Pancreas (tissue), 10 donors: ENCODE measurements around the gene RLBP1. TPM values are rescaled to one million over a fixed set of nuclear protein-coding genes. Genes with fewer than 3 reads are reported as not detected.

ENCODE experiments used
- ATAC-seq, 4 donors: fragments of 200-7000 bp; cut with Tn5 transposase; one replicate each; pipeline versions ENCODE4 v1.8.0 to v1.9.1; 2020; ENCODE audit warnings: mild to moderate bottlenecking in 4 of 4, moderate library complexity in 4 of 4
- DNase-seq, 6 donors: peaks; one replicate each; pipeline ENCODE4 v3.0.0-alpha.2; 2020
- FAIRE-seq: peaks from 2 replicates; lab custom pipeline; 2012; peaks lifted over from hg19 to GRCh38; lab: Jason Lieb, UNC
- H3K27ac ChIP-seq, 4 donors: fragments of 200-600 bp; sonication (generic); 1 replicate in 3 of 4; 2 replicates in 1 of 4; pipeline versions ENCODE4 v1.5.0 to v1.8.0; 2020
- H3K27me3 ChIP-seq, 4 donors: fragments of 200-600 bp; one replicate each; pipeline ENCODE4 v1.8.0; 2021
- H3K36me3 ChIP-seq, 3 donors: fragments of 200-600 bp; sonication (generic) in 1 of 3; one replicate each; pipeline versions ENCODE4 v1.5.0 to v1.8.0; 2020 to 2021
- H3K4me1 ChIP-seq, 3 donors: fragments of 200-600 bp; one replicate each; pipeline ENCODE4 v1.8.0; 2021
- H3K4me3 ChIP-seq, 4 donors: fragments of 200-600 bp; sonication (generic) in 2 of 4; one replicate each; pipeline versions ENCODE4 v1.5.0 to v1.8.0; 2020 to 2021
- H3K9me3 ChIP-seq, 4 donors: fragments of 200-600 bp; one replicate each; pipeline ENCODE4 v1.8.0; 2021
- CTCF ChIP-seq, 4 donors: fragments of 200-600 bp; sonication (generic) in 3 of 4; IDR thresholded peaks; one replicate each; pipeline versions ENCODE4 v1.5.0 to v1.8.0; 2021; ENCODE audit warnings: antibody characterized with exemption in 4 of 4
- WGBS, 2 donors: extraction: QIAGEN DNeasy Blood & Tissue Kit; methylation state at CpG; one replicate each; pipeline ENCODE4 v1.1.7; 2013; 5-methylcytosine and 5-hydroxymethylcytosine counted together
- intact Hi-C, 3 donors: fragments of 100-400 bp; cut with DNase I; formaldehyde crosslinking; loops; one replicate each; pipeline versions ENCODE4 v1.11.1 to v1.14.2; 2022
- polyA plus RNA-seq, 2 donors: library from polyadenylated mRNA; stranded (reverse); fragments of 200-250 nt; gene quantifications; one replicate each; pipeline ENCODE4 v1.2.3, GENCODE V29; 2013
- total RNA-seq, 6 donors: library from RNA; stranded (reverse); fragmentation: NEBNext Ultra II Directional in 4 of 6; extraction: Animal tissue kit (Norgen Biotek cat#: 25700) in 4 of 6; gene quantifications; one replicate each; pipeline versions ENCODE4 v1.2.1 to v1.2.4, GENCODE V29; 2021 to 2023
- donor health status: healthy with polysubstance abuse.
- donor health status: DM: no; HTN: no; CAD: no; lungs with moderate emphysema.
- donor health status: DM: no; HTN: no; CAD: no.
- donor health status: control.
- donor health status: control.
- donor health status: Bipolar disorder and iron deficiency.
- donor health status: DM: yes; HTN: yes; CAD: no.
- donor health status: DM: no; HTN: no; CAD: no.
- donor health status: DM: no; HTN: no; CAD: no.
- donor health status: DM: yes; HTN: yes; CAD: no.

The RLBP1 gene
- total and polyA plus RNA-seq, 8 donors = 0.19 TPM; not detected in 7

GRCh38 chr15:89174476-89174875 lies 46.9 kb downstream of the RLBP1 start:
- no peaks in the 10 kb centered on the region for H3K27me3 ChIP-seq
- peaks cover 6 to 45% (median 15%) of the 10 kb centered on the region in 3 donors for H3K36me3 ChIP-seq
- peak in 2 of 4 donors; percentile 9 to 24 for ATAC-seq
- intact Hi-C loops = loop anchor here in 1 of 3 donors (10.0 kb wide), 1 partner anchor 270 kb away; no protein-coding TSS in a partner anchor
- no peak overlapping the region for H3K4me3 ChIP-seq
- no peak overlapping the region for H3K27ac ChIP-seq
- 25 to 29% methylated on average over 5 of the region's 5 CpGs for WGBS, 2 donors
- no peak for TF ChIP-seq CTCF (IDR thresholded peaks at IDR 0.05)
- no peaks in the 10 kb centered on the region for H3K9me3 ChIP-seq
- no peak for DNase-seq
- H3K4me1 ChIP-seq = peaks cover 0 to 4% (median 0%) of the 10 kb centered on the region in 3 donors
- FAIRE-seq = no peak

GRCh38 chr15:89172921-89173320 lies 48.5 kb downstream of the RLBP1 start:
- Histone ChIP-seq H3K27me3 (no peaks in the 10 kb centered on the region), H3K27ac (no peak overlapping the region), H3K9me3 (no peaks in the 10 kb centered on the region), H3K4me3 (no peak overlapping the region), H3K4me1 (peaks cover 0 to 8% (median 2%) of the 10 kb centered on the region in 3 donors), H3K36me3 (peaks cover 6 to 38% (median 7%) of the 10 kb centered on the region in 3 donors)
- 58 to 74% methylated on average over 2 of the region's 2 CpGs for WGBS, 2 donors
- TF ChIP-seq CTCF (IDR thresholded peaks at IDR 0.05) = no peak
- no peak for FAIRE-seq
- no peak for DNase-seq
- no peak for ATAC-seq
- intact Hi-C loops = loop anchor here in 1 of 3 donors (10.0 kb wide), 1 partner anchor 268 kb away; no protein-coding TSS in a partner anchor

GRCh38 chr15:89171136-89172072 lies 50.0 kb downstream of the RLBP1 start:
- WGBS, 2 donors = 48 to 60% methylated on average over 12 of the region's 12 CpGs
- Histone ChIP-seq H3K27ac (no peak overlapping the region), H3K36me3 (peaks cover 6 to 23% (median 7%) of the 10 kb centered on the region in 3 donors), H3K9me3 (no peaks in the 10 kb centered on the region), H3K4me3 (no peak overlapping the region), H3K4me1 (peaks cover 14 to 23% (median 17%) of the 10 kb centered on the region in 3 donors), H3K27me3 (no peaks in the 10 kb centered on the region)
- peak; percentile 30 to 56 (median 52) for TF ChIP-seq CTCF (IDR thresholded peaks at IDR 0.05)
- peak; percentile 27 to 79 (median 75) for ATAC-seq
- FAIRE-seq = no peak
- peak in 5 of 6 donors; percentile 46 to 65 (median 49) for DNase-seq
- intact Hi-C loops = loop anchor here in 1 of 3 donors (10.0 kb wide), 1 partner anchor 267 kb away; no protein-coding TSS in a partner anchor

- DNase-seq (no peak), FAIRE-seq (no peak), ATAC-seq (no peak)
- no peak overlapping the region for H3K4me3 ChIP-seq
- WGBS, 2 donors = 97 to 98% methylated on average over 3 of the region's 3 CpGs
- TF ChIP-seq CTCF (IDR thresholded peaks at IDR 0.05) = no peak
- H3K4me1 ChIP-seq = peaks cover 24 to 34% (median 26%) of the 10 kb centered on the region in 3 donors
- peaks cover 6 to 12% (median 7%) of the 10 kb centered on the region in 3 donors for H3K36me3 ChIP-seq
- intact Hi-C loops = loop anchor here in 1 of 3 donors (10.0 kb wide), 1 partner anchor 266 kb away; no protein-coding TSS in a partner anchor
- no peaks in the 10 kb centered on the region for H3K9me3 ChIP-seq
- no peak overlapping the region for H3K27ac ChIP-seq
- no peaks in the 10 kb centered on the region for H3K27me3 ChIP-seq
Observed at GRCh38 chr15:89170364-89170763, 51.0 kb downstream of the RLBP1 start.
